ENCODE measurements around the gene PCDHA4. TPM values are rescaled to one million over a fixed set of nuclear protein-coding genes. Genes with fewer than 3 reads are reported as not detected.
"Not testable (repeated sequence)": the region's sequence is repeated elsewhere in the genome, so short reads cannot be mapped to it uniquely, and the experiment has no call there.

Gene PCDHA4
- total RNA-seq, 6 donors from 2014 or later: 1.4 to 4.2 (median 2.0) TPM

GRCh38 chr5:140795259-140795641 is 11.6 kb upstream of the PCDHA4 start:
- Histone ChIP-seq H3K4me1 (no peaks in the 10 kb centered on the region), H3K9me3 (peaks cover 7 to 51% (median 47%) of the 10 kb centered on the region in 4 donors), H3K36me3 (no peaks in the 10 kb centered on the region), H3K27ac (no peak overlapping the region), H3K4me3 (peak overlapping the region in 3 of 4 donors; percentile 24 to 33 (median 25)), H3K27me3 (no peaks in the 10 kb centered on the region)
- 20 to 29% methylated on average over 14 to 15 of the region's 15 CpGs for WGBS, 2 donors
- ATAC-seq (ENCODE audit: low FRiP score in 2 of 2) (no peak), DNase-seq (no peak)
- no peak for TF ChIP-seq POLR2AphosphoS5 (IDR thresholded peaks at IDR 0.05)
- TF ChIP-seq POLR2A (IDR thresholded peaks at IDR 0.05): no peak
- no peak for TF ChIP-seq EP300 (IDR thresholded peaks at IDR 0.05)
- TF ChIP-seq CTCF (IDR thresholded peaks at IDR 0.05): no peak

GRCh38 chr5:140796072-140796717 is 10.7 kb upstream of the PCDHA4 start:
- DNase-seq: peak in 1 of 2 donors; percentile 82
- not testable (repeated sequence) for H3K4me1 ChIP-seq; ATAC-seq (ENCODE audit: low FRiP score in 2 of 2); H3K36me3 ChIP-seq; H3K27me3 ChIP-seq; H3K4me3 ChIP-seq; H3K27ac ChIP-seq
- H3K9me3 ChIP-seq: peaks cover 7 to 53% (median 50%) of the 10 kb centered on the region in 4 donors
- WGBS, 2 donors: 59 to 64% methylated on average over 70 to 71 of the region's 72 CpGs

- Histone ChIP-seq H3K9me3 (peaks cover 7 to 58% (median 55%) of the 10 kb centered on the region in 4 donors), H3K27me3 (no peaks in the 10 kb centered on the region)
- WGBS, 2 donors: 55 to 63% methylated on average over 23 to 39 of the region's 39 CpGs
Measured at GRCh38 chr5:140796718-140797095, 10.2 kb upstream of the PCDHA4 start.

GRCh38 chr5:140800816-140801493 is 5.9 kb upstream of the PCDHA4 start, which contains the start of gene PCDHA3:
PCDHA3 (plus strand) TSS chr5:140801057.
- H3K36me3 ChIP-seq: no peaks in the 10 kb centered on the region
- 13 to 14% methylated on average over 21 to 29 of the region's 29 CpGs for WGBS, 2 donors
- H3K4me1 ChIP-seq: no peaks in the 10 kb centered on the region
- H3K4me3 ChIP-seq: peak within 1 kb of the TSS in 3 of 4 donors; percentile 36 to 43 (median 38)
- no peak within 1 kb of the TSS for H3K27ac ChIP-seq
- H3K27me3 ChIP-seq: no peaks in the 10 kb centered on the region
- ATAC-seq (ENCODE audit: low FRiP score in 2 of 2) (no peak), DNase-seq (peak in 1 of 2 donors; percentile 64)
- H3K9me3 ChIP-seq: peaks cover 5 to 42% (median 40%) of the 10 kb centered on the region in 4 donors
- TF ChIP-seq EP300 (IDR thresholded peaks at IDR 0.05) (no peak), CTCF (IDR thresholded peaks at IDR 0.05) (peak in 1 of 6 experiments; percentile 12), POLR2AphosphoS5 (IDR thresholded peaks at IDR 0.05) (no peak), POLR2A (IDR thresholded peaks at IDR 0.05) (no peak)

More at GRCh38 chr5:140796718-140797095, 10.2 kb upstream of the PCDHA4 start:
- DNase-seq: peak in 1 of 2 donors; percentile 72
- H3K36me3 ChIP-seq: no peaks in the 10 kb centered on the region
- no peak overlapping the region for H3K27ac ChIP-seq
- TF ChIP-seq POLR2A (IDR thresholded peaks at IDR 0.05) (no peak), POLR2AphosphoS5 (IDR thresholded peaks at IDR 0.05) (no peak), EP300 (IDR thresholded peaks at IDR 0.05) (no peak), CTCF (IDR thresholded peaks at IDR 0.05) (no peak)
- H3K4me1 ChIP-seq: no peaks in the 10 kb centered on the region
- H3K4me3 ChIP-seq: no peak overlapping the region
- ATAC-seq (ENCODE audit: low FRiP score in 2 of 2): peak in 1 of 2 donors; percentile 51

GRCh38 chr5:140801494-140801841 is 5.4 kb upstream of the PCDHA4 start:
- H3K4me3 ChIP-seq: peak overlapping the region in 3 of 4 donors; percentile 36 to 43 (median 38)
- H3K9me3 ChIP-seq: peaks cover 5 to 39% (median 36%) of the 10 kb centered on the region in 4 donors
- no peaks in the 10 kb centered on the region for H3K27me3 ChIP-seq
- 14 to 23% methylated on average over 16 of the region's 16 CpGs for WGBS, 2 donors
- H3K36me3 ChIP-seq: no peaks in the 10 kb centered on the region
- DNase-seq: no peak
- H3K27ac ChIP-seq: no peak overlapping the region
- TF ChIP-seq CTCF (IDR thresholded peaks at IDR 0.05): peak in 1 of 6 experiments; percentile 17
- no peak for TF ChIP-seq POLR2AphosphoS5 (IDR thresholded peaks at IDR 0.05)
- H3K4me1 ChIP-seq: no peaks in the 10 kb centered on the region
- no peak for ATAC-seq (ENCODE audit: low FRiP score in 2 of 2)

- not testable (repeated sequence) for H3K27me3 ChIP-seq; H3K4me3 ChIP-seq; ATAC-seq (ENCODE audit: low FRiP score in 2 of 2); H3K36me3 ChIP-seq; H3K4me1 ChIP-seq; H3K27ac ChIP-seq
- 52 to 56% methylated on average over 32 to 45 of the region's 45 CpGs for WGBS, 2 donors
- DNase-seq: peak in 1 of 2 donors; percentile 81
- H3K9me3 ChIP-seq: peaks cover 5 to 39% (median 34%) of the 10 kb centered on the region in 4 donors
Measured at GRCh38 chr5:140802381-140802780, 4.5 kb upstream of the PCDHA4 start.

All from upper lobe of left lung (tissue), 6 donors.